IMR-90 (cell line): Measurements from ENCODE around the gene BTF3L4. TPM values are rescaled to one million over a fixed set of nuclear protein-coding genes. Genes with fewer than 3 reads are reported as not detected.

Experiments
- ATAC-seq: fragments of 200-7000 bp; cut with Tn5 transposase; 2 replicates; pipeline ENCODE4 v1.9.1; 2020; ENCODE audit warnings: low read depth, mild to moderate bottlenecking, moderate library complexity
- BruUV-seq: library from RNA; stranded (reverse); fragments of 400-500 nt; replicated peaks from 2 replicates; lab custom pipeline; 2021; lab: Mats Ljungman, UMichigan
- CTCF ChIA-PET: fragments of 300-600 bp; formaldehyde crosslinking; extraction: SDS; loops from one replicate; lab custom pipeline; 2021; ENCODE audit warnings: antibody characterized with exemption; lab: Yijun Ruan, JAX
- POLR2A ChIA-PET: fragments of 300-600 bp; sonication (Branson Sonifier 250); formaldehyde crosslinking; loops from one replicate; lab custom pipeline; 2022; ENCODE audit warnings: antibody characterized with exemption; ENCODE audit not compliant: unreplicated experiment; lab: Charles Lee
- DNase-seq: peaks from one replicate; pipeline ENCODE4 v3.0.0; 2013
- H2AFZ ChIP-seq: replicated peaks from 2 replicates; pipeline ENCODE3; 2013; ENCODE audit warnings: low read length, mild to moderate bottlenecking; ENCODE audit not compliant: poor library complexity
- H2AK5ac ChIP-seq: 2 replicates; pipeline ENCODE4 v1.6.1; 2013; ENCODE audit warnings: low read depth, low read length, inconsistent platforms
- H2AK9ac ChIP-seq: replicated peaks from 2 replicates; pipeline ENCODE3; 2013; ENCODE audit warnings: mild to moderate bottlenecking, low read depth, low read length, moderate library complexity; ENCODE audit not compliant: poor library complexity
- H2BK120ac ChIP-seq: 2 replicates; pipeline ENCODE4 v1.6.1; 2013; ENCODE audit warnings: low read depth, low read length, inconsistent platforms
- H2BK15ac ChIP-seq: 3 replicates; pipeline ENCODE4 v1.6.1; 2013; ENCODE audit warnings: low read depth, low read length, inconsistent platforms
- H2BK20ac ChIP-seq: 2 replicates; pipeline ENCODE4 v1.6.1; 2013; ENCODE audit warnings: low read depth, mild to moderate bottlenecking, inconsistent platforms, low read length, moderate library complexity
- H2BK5ac ChIP-seq: 2 replicates; pipeline ENCODE4 v1.6.1; 2013; ENCODE audit warnings: mild to moderate bottlenecking, low read depth, low read length, inconsistent platforms; ENCODE audit not compliant: poor library complexity, severe bottlenecking
- H3K14ac ChIP-seq: replicated peaks from 2 replicates; pipeline ENCODE4 v1.6.1; 2013; ENCODE audit warnings: low read depth, low read length, inconsistent platforms
- H3K18ac ChIP-seq: 2 replicates; pipeline ENCODE4 v1.6.1; 2013; ENCODE audit warnings: low read depth, low read length, control low read depth
- H3K23ac ChIP-seq: 2 replicates; pipeline ENCODE4 v1.6.1; 2013; ENCODE audit warnings: low read depth, low read length, inconsistent platforms
- H3K27ac ChIP-seq: 2 replicates; pipeline ENCODE4 v1.5.1; 2013; ENCODE audit warnings: mild to moderate bottlenecking, control low read depth, low read length; ENCODE audit not compliant: insufficient read depth
- H3K27me3 ChIP-seq: 2 replicates; pipeline ENCODE4 v1.6.1; 2013; ENCODE audit warnings: low read length; ENCODE audit not compliant: control insufficient read depth, insufficient read depth
- H3K36me3 ChIP-seq: 2 replicates; pipeline ENCODE4 v1.6.1; 2013; ENCODE audit warnings: low read length, mixed read lengths; ENCODE audit not compliant: control insufficient read depth, insufficient read depth
- H3K4ac ChIP-seq: 2 replicates; pipeline ENCODE4 v1.6.1; 2013; ENCODE audit warnings: low read depth, low read length, inconsistent platforms
- H3K4me1 ChIP-seq: 2 replicates; pipeline ENCODE4 v1.6.1; 2013; ENCODE audit warnings: low read length, mixed read lengths; ENCODE audit not compliant: control insufficient read depth, insufficient read depth
- H3K4me2 ChIP-seq: 2 replicates; pipeline ENCODE4 v1.6.1; 2013; ENCODE audit warnings: low read depth, mild to moderate bottlenecking, control low read depth, low read length, moderate library complexity
- H3K4me3 ChIP-seq: 2 replicates; pipeline ENCODE4 v1.5.1; 2013; ENCODE audit warnings: low read depth, mild to moderate bottlenecking, control low read depth, low read length, moderate library complexity; ENCODE audit not compliant: insufficient read depth
- H3K56ac ChIP-seq: 2 replicates; pipeline ENCODE4 v1.6.1; 2013; ENCODE audit warnings: low read length, inconsistent platforms; ENCODE audit not compliant: insufficient read depth; ENCODE audit errors: extremely low read depth
- H3K79me1 ChIP-seq, 2 experiments: 2 replicates each; pipeline ENCODE4 v1.6.1; 2013; ENCODE audit warnings: low read length in 2 of 2, inconsistent platforms in 1 of 2, low read depth in 1 of 2
- H3K9ac ChIP-seq: 2 replicates; pipeline ENCODE4 v1.6.1; 2013; ENCODE audit warnings: low read depth, low read length, control low read depth
- H3K9me1 ChIP-seq: 2 replicates; pipeline ENCODE4 v1.6.1; 2013; ENCODE audit warnings: low read length, inconsistent platforms; ENCODE audit not compliant: insufficient read depth
- H3K9me3 ChIP-seq: 2 replicates; pipeline ENCODE4 v1.6.1; 2013; ENCODE audit warnings: low read length; ENCODE audit not compliant: control insufficient read depth, insufficient read depth
- H4K20me1 ChIP-seq: 2 replicates; pipeline ENCODE4 v1.6.1; 2013; ENCODE audit warnings: low read length, inconsistent platforms; ENCODE audit not compliant: insufficient read depth
- H4K5ac ChIP-seq: 2 replicates; pipeline ENCODE4 v1.6.1; 2013; ENCODE audit warnings: mild to moderate bottlenecking, low read depth, low read length, control low read depth
- H4K8ac ChIP-seq, 2 experiments: 2 replicates each; pipeline ENCODE4 v1.6.1; 2013; ENCODE audit warnings: low read depth in 2 of 2, low read length in 2 of 2, control low read depth in 1 of 2, inconsistent platforms in 1 of 2
- H4K91ac ChIP-seq: 2 replicates; pipeline ENCODE4 v1.6.1; 2013; ENCODE audit warnings: low read depth, low read length, inconsistent platforms; ENCODE audit not compliant: insufficient read depth
- CEBPB ChIP-seq: IDR thresholded peaks from 2 replicates; pipeline ENCODE4 v1.6.1; 2012; ENCODE audit warnings: low read depth, low read length, improper control_type of control experiment
- CTCF ChIP-seq: conservative IDR thresholded peaks from 2 replicates; pipeline ENCODE4 v1.5.1; 2012; ENCODE audit warnings: mild to moderate bottlenecking, low read depth, low read length, improper control_type of control experiment
- FOS ChIP-seq: fragments of 150-350 bp; IDR thresholded peaks from 2 replicates; pipeline ENCODE4 v1.6.1; 2016; ENCODE audit warnings: low read depth, low read length
- MAFK ChIP-seq: IDR thresholded peaks from 2 replicates; pipeline ENCODE4 v1.6.1; 2012; ENCODE audit warnings: low read depth, low read length, improper control_type of control experiment
- MAZ ChIP-seq: IDR thresholded peaks from 2 replicates; pipeline ENCODE4 v1.6.1; 2012; ENCODE audit warnings: low read depth, mild to moderate bottlenecking, low read length, improper control_type of control experiment, moderate library complexity, borderline replicate concordance
- NFE2L2 ChIP-seq: fragments of 150-350 bp; IDR thresholded peaks from 2 replicates; pipeline ENCODE4 v1.6.1; 2016; ENCODE audit warnings: low read depth, mild to moderate bottlenecking, low read length
- WGBS, 2 experiments: methylation state at CpG; one replicate each; pipeline versions ENCODE4 v1.1.5 to v1.1.7; 2013; ENCODE audit warnings: missing lambda C conversion rate in 2 of 2; ENCODE audit not compliant: insufficient read length in 1 of 2; ENCODE audit errors: extremely low coverage in 2 of 2; 5-methylcytosine and 5-hydroxymethylcytosine counted together
- dilution Hi-C: fragments of 300-500 bp; cut with HindIII; formaldehyde crosslinking; loops from one replicate; pipeline ENCODE4 v1.14.3; 2018; ENCODE audit warnings: low sequenced_read_pairs; ENCODE audit not compliant: unreplicated experiment
- in situ Hi-C: fragments of 300-500 bp; cut with MboI; formaldehyde crosslinking; loops from 3 replicates; pipeline ENCODE4 v1.14.3; 2019; ENCODE audit warnings: low sequenced_read_pairs, inconsistent platforms, mixed read lengths
- intact Hi-C: fragments of 100-400 bp; cut with micrococcal nuclease; formaldehyde crosslinking; loops from 2 replicates; pipeline ENCODE4 v1.10.0; 2022
- polyA plus RNA-seq, 3 experiments: library from polyadenylated mRNA; depleted of rRNA; stranded (reverse); fragments of >200 nt; gene quantifications; 2 replicates each; pipeline ENCODE4 v1.2.3, GENCODE V29; 2012; ENCODE audit warnings: low replicate concordance in 1 of 3
- total RNA-seq: library from RNA; depleted of rRNA; stranded (reverse); fragments of >200 nt; gene quantifications from 2 replicates; pipeline ENCODE4 v1.2.3, GENCODE V29; 2012

BTF3L4 gene
- total and polyA plus RNA-seq, 2 of the 4 experiments (the other 2 are of a cell fraction) = 34.5 to 41.2 TPM

- in situ Hi-C loops = no loop called here
- Histone ChIP-seq H2BK120ac (no peak overlapping the region), H3K14ac (no peak overlapping the region), H3K9ac (no peak overlapping the region), H3K9me1 (no peaks in the 10 kb centered on the region), H3K27me3 (peaks cover 8% of the 10 kb centered on the region), H3K4me3 (no peak overlapping the region), H4K91ac (no peak overlapping the region), H3K56ac (no peak overlapping the region), H3K4me1 (no peaks in the 10 kb centered on the region), H2AK5ac (no peak overlapping the region), H2BK20ac (no peak overlapping the region), H3K36me3 (no peaks in the 10 kb centered on the region), H2BK5ac (no peak overlapping the region), H3K9me3 (no peaks in the 10 kb centered on the region), H3K27ac (no peak overlapping the region), H3K4ac (no peak overlapping the region), H2AFZ (no peak overlapping the region), H4K8ac (no peak overlapping the region), H4K20me1 (no peaks in the 10 kb centered on the region), H3K18ac (no peak overlapping the region), H2AK9ac (no peak overlapping the region), H2BK15ac (no peak overlapping the region), H3K23ac (no peak overlapping the region), H3K79me1 (no peaks in the 10 kb centered on the region), H3K4me2 (no peak overlapping the region), H4K5ac (no peak overlapping the region)
- no TSS peak for BruUV-seq
- no peak for ATAC-seq
- intact Hi-C loops = no loop called here
- DNase-seq = no peak
- CTCF ChIA-PET = no interaction called here
- dilution Hi-C loops = no loop called here
- no CpG with 5 or more reads among the region's 6 CpGs for WGBS, 2 experiments
- POLR2A ChIA-PET = no interaction called here
- no peak for TF ChIP-seq FOS
- no peak for TF ChIP-seq MAZ
- TF ChIP-seq MAFK = no peak
- no peak for TF ChIP-seq CEBPB
- TF ChIP-seq NFE2L2 = no peak
- TF ChIP-seq CTCF = no peak
These were observed 67.5 kb downstream of the BTF3L4 start for GRCh38 chr1:52123622-52124021.
